GM08714 (cell line): ENCODE data around the gene DHX29.
"Not testable (repeated sequence)": the region's sequence is repeated elsewhere in the genome, so short reads cannot be mapped to it uniquely, and the experiment has no call there.

ENCODE experiments used
- H3K4me3 ChIP-seq: fragments of 200-500 bp; sonication (Bioruptor generic); 2 replicates; pipeline ENCODE4 v1.5.1; 2014; ENCODE audit warnings: mild to moderate bottlenecking, low read length, inconsistent platforms
- ZNF274 ChIP-seq: IDR thresholded peaks from 2 replicates; pipeline ENCODE4 v1.6.1; 2012; ENCODE audit warnings: mild to moderate bottlenecking, low read depth, low read length

The DHX29 gene

DNA sequence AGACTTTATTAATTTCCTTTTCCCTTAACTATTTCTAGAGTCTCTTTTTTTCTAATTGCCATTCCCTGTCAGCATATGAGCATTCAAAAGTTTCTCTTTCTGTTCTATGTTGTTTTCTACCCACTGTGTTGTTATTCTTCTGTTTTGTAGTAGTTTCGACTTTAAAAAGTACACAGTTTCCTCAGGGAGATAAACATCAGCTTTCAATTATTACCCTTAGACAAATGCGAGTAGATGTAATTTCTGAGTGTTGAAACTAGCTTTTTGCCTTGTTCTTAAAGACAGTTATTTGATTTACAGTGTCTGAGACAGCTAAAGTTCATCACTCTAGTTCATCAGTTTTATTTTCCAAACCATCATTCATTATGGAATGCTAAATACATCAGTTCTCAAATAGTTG lies 19.8 kb upstream of the DHX29 start:
- no peak overlapping the region for H3K4me3 ChIP-seq
- no peak for TF ChIP-seq ZNF274

DNA sequence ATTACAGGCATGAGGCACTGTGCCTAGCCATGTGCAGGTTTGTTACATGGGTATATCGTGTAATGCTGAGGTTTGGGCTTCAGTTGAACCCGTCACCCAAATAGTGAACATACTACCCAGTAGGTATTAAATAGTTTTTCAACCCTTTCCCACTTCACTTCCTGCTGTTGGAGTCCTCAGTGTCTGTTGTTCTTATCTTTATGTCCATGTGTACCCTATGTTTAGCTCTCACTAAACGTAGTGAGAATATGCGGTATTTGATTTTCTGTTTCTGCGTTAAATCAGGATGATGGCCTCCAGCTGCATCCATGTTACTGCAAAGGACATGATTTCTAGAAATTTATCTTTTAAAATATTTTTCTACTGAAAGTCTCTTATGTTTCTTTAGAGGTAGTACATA lies 18.1 kb upstream of the DHX29 start:
- no peak overlapping the region for H3K4me3 ChIP-seq
- no peak for TF ChIP-seq ZNF274

DNA sequence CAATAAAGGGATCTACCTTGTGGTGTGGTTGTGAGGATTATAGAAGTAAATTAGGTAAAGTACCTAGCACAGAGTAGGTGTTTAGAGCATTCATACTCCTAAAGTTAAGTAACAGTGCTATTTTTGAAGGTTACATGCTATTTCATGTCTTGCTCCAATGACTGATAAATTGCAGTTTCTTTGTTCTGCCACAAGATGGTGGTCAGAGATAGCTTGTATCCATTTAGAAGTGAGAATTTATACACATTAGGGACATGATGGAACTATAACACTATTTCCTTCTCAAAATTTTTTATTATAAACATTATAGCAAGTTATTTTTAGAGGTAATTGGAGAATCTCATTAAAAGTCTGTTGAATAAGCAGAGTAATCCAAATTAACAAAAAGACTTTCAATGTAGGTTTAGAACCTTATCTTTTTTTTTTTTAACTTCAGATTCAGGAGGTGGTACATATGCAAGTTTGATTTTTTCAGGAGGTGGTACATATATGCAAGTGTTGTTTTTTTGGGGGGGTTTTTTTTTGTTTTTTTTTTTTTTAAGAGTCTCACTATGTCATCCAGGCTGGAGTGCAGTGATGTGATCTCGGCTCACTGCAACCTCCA lies 17.4 kb upstream of the DHX29 start:
- no peak overlapping the region for H3K4me3 ChIP-seq
- TF ChIP-seq ZNF274: no peak

DNA sequence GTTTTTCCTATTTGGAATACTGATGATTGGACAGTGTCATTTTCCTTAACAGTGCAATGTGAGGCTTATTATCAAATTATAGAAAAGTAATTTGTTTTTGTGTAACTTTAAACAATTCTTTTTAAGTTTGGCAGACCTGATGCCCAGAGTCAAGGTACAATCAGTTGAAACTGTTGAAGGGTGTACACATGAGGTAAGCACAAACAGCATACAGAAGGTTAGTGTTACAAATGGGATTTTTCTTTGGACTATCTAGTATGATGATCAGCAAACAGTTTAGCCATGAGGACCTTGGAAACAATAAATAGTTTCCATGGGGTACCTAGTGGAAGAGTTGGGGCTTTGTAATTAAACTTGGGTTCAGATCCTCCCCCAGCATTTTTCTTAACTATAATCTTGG lies 16.5 kb upstream of the DHX29 start:
- H3K4me3 ChIP-seq: no peak overlapping the region
- TF ChIP-seq ZNF274: no peak

DNA sequence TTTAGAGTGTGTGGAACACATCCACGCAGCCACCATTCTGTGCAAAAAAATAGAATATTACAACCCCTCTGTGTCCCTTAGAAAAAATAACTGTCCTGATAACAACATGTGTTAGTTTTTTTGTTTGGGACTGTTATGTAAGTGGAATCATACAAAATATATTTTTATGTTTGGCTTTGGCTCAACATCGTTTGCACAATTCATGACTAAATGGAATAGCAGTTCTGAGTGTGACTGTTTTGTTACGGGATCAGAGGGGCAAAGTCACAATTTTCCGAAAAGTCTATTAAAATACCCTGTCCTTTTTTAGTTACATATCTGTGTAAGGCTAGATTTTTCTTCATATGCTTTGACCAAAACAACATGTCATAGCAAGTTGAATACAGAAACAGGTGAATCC lies 13.1 kb upstream of the DHX29 start:
- no peak for TF ChIP-seq ZNF274
- H3K4me3 ChIP-seq: no peak overlapping the region

DNA sequence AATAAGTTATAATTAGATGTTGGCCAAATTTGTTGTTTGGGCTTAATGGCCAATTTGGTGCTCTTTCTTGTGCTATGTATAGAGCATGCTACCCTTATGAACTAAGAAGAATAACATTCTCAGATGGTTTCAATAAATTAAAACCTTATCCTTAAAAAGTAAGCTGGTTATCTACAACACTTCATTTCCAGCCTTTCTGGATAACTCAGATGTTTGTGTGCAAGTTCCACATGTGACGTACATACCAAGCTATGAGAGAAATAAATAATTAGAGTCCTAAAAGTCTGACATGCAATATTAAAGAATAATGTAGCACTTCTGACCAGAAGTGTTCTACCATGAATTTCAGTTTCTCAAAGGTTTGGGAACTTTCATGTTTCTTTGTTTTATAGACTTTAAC lies 12.0 kb upstream of the DHX29 start:
- H3K4me3 ChIP-seq: no peak overlapping the region
- TF ChIP-seq ZNF274: no peak

DNA sequence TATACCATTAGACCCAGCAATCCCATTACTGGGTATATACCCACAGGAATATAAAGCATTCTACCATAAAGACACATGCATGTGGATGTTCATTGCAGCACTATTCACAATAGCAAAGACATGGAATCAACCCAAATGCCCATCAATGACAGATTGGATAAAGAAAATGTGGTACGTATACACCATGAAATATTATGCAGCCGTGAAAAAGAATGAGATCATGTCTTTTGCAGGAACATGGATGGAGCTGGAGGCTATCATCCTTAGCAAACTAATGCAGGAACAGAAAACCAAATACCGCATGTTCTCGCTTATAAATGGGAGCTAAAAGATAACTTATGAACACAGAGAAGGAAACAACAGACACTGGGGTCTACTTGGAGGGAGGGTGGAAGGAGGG lies 10.7 kb upstream of the DHX29 start:
- H3K4me3 ChIP-seq: not testable (repeated sequence)

DNA sequence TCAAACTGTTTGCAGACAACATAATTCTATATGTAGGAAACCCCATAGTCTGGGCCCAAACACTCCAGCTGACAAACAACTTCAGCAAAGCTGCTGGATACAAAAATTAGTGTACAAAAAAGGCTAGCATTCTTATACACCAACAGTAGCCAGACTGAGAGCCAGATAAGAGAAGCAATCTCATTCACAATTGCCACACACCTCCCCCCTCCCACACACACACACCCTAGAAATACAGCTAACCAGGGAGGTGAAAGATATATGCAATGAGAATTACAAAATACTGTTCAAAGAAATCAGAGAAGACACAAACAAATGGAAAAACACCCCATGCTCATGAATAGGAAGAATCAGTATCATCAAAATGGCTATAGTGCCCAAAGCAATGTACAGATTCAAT lies 9.3 kb upstream of the DHX29 start:
- H3K4me3 ChIP-seq: no peak overlapping the region
- TF ChIP-seq ZNF274: no peak

DNA sequence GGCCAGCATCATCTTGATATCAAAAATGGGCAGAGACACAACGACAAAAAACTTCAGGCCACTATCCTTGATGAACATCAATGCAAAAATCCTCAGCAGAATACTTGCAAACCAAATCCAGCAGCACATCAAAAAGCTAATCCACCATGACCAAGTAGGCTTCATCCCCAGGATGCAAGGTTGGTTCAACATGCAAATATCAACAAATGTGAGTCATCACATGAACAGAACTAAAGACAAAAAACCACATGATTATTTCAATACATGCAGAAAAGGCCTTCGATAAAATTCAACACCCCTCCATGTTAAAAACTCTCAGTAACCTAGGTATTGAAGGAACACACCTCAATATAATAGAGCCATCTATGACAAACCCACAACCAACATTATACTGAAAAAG lies 8.8 kb upstream of the DHX29 start:
- no peak overlapping the region for H3K4me3 ChIP-seq
- no peak for TF ChIP-seq ZNF274

DNA sequence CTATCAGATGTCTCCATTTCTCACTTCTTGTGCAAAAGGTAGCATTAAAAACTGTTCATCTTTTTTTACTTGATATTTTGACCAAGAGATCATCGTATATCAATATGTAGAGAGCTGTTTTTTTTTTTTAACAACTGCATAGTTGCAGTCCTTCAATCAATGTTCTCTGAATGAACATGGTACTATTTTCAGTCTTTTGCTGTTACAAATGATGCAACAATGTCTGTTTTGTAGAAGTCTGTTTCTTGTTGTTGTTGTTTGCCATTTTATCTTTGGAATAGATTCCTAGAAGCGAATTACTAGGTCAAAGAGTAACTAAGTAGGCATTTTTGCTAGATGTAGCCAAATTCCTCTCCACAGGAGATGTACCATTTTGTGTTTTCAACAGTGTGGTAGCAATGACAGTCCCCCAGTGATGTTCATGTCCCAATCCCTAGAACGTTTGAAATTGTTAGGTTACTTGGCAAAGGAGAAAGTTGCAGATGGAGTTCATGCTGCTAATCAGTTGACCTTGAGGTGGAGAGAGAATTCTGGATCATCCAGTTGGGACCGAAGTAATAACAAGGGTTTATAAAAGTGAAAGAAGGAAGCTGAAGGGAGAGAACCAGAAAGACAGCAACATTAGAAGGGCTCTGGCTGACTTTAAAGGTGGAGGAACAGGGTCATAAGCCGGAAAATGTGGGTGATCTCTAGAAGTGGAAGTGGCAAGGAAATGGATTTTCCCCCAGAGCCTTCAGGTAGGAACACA lies 6.5 kb upstream of the DHX29 start:
- no peak overlapping the region for H3K4me3 ChIP-seq
- TF ChIP-seq ZNF274: no peak

DNA sequence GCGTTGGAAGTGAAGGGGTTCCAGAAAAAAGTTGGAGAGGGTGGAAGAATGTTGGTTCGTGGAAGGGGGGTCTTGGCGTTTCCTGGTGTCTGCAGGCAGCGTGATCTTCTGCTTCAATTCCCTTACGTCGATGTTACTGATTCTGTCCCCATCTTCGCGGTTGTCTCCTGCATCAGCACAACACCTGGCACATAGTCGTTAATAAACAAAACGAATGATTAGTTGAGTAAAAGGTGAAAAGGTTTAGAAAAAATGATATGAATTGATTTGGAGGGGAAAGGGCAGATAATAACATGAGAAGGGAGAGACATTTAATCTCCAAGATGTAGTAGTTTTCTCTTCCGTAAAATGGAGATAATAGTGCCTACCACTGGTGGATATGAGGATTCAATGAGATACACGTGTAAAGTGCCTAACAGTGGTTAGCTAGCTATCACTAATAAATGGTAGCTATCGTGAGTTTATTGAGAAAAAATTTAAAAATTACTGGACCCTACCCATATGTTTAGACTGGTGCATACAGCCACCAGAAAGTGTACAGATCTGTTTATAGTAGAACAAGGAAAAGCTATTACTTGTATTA lies 851 bp upstream of the DHX29 start:
- H3K4me3 ChIP-seq: peak overlapping the region; percentile 99

DNA sequence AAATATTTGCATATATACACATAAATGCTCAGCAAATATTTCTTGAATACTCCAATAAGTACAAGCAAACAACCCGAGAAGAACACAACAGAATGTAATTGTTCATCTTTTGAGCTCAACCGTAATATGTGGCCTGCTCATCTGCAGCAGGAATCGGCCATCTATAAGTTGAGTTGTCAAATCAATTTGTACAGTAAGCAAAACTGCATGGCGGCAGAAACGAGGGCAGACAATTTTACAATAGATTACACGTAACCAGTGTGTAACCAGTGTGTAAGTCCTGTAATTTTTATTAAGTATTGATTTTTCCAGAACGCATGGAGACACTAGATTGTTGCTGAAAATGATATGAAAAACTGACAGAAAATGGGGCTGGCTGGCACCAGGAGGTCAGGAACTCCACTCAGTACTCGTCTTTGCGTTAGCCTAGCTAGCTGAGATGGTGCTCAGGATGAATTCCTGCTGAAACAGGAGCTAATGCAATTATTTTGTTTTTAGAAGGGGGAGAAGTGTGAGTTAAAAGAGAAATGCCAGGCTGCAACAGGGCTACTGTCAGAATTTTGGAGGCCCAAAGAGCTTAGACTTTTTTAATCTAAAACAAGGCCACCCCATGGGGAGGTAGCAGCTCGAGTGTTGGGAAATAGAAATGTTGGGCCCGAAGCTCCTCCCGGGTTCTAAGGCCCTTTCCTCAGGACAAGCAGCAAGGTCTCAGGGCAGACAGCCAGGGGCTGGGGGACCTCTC lies 682 bp downstream of the DHX29 start:
- TF ChIP-seq ZNF274: no peak
- peak overlapping the region; percentile 99 for H3K4me3 ChIP-seq

More for the DNA sequence above, 851 bp upstream of the DHX29 start:
- TF ChIP-seq ZNF274: no peak

DNA sequence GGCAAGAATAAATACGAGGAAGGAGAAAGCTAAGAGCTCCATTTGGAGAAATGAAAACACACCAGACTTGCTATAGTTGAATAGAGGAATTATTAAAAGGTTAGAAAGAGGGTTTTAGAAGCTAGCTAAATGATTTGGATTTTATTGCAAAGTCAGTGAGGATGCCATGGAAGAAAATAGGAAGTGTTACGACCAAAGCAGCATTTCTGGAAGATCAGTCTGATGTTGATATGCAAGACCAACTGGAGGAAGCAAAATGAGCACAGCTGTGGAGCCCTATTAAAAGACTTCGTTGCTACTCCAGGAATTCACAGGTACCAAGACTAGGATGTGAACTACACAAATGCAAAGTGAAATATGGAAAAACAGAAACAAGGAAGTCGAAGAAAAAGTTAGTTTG lies 2.1 kb downstream of the DHX29 start:
- no peak for TF ChIP-seq ZNF274
- no peak overlapping the region for H3K4me3 ChIP-seq

DNA sequence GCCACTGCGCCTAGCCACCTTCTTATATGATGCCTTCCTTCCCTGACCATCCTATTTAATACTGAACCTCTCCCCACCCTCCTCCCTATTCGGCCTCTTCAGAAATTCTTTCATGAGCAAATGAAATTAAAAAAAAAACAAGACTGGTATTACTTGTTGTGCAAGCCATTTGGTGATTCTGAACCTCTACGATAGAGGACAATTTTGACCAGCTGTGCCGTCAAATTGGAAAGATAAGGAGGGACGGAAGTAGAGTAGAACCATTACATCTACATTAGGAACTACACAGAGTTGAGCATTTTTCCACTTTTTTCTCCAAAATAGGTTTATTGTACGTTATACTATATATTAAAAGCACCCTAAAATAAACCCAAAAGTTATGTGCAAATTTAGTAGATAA lies 2.9 kb downstream of the DHX29 start:
- no peak for TF ChIP-seq ZNF274
- H3K4me3 ChIP-seq: no peak overlapping the region

DNA sequence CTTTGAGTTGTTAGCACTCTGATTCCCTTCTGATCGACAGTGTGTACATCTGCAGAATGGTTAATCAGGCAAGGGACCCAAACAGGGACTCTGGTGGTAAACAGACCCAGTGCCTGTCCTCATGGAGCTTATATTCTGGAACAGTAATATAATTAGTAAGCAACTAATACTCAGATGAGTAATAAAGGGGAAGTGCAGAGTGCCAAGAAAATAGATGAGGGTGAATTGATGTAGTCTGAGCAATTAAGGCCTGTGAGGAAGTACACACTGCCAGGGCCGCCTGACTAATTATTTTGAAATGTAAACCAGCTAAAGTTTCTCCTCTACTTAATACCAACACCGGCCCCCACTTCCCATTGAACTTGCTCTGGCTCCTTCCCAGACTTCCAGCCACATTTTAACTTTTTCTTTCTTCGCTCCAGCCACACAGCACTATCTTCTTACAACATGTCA lies 4.2 kb downstream of the DHX29 start:
- TF ChIP-seq ZNF274: no peak
- no peak overlapping the region for H3K4me3 ChIP-seq

DNA sequence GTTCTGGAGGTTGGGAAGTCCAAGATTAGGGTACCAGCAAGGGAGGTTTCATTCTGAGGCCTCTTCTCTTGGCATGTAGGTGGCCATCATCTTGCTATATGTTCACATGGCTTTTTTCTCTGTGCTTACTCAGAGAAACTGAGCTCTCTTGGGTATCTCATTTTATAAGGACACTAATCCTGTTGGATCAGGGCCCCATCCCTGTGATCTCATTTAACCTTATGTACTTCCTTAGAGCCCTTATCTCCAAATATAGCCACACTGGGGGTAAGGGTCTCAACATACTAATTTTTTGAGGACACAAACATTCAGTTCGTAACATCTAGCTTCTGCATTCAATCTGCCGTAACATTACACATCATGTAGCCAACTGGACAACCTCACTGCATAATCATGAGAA lies 6.6 kb downstream of the DHX29 start:
- no peak for TF ChIP-seq ZNF274
- H3K4me3 ChIP-seq: no peak overlapping the region
